Breast epithelium (tissue), 4 donors: ENCODE measurements around the gene ADD1. TPM values are rescaled to one million over a fixed set of nuclear protein-coding genes. Genes with fewer than 3 reads are reported as not detected.
"Not testable (repeated sequence)": the region's sequence is repeated elsewhere in the genome, so short reads cannot be mapped to it uniquely, and the experiment has no call there.

Source experiments
- DNase-seq, 2 donors: peaks; one replicate each; pipeline ENCODE4 v3.0.0-alpha.2; 2019; ENCODE audit warnings: low spot score in 2 of 2
- H3K27ac ChIP-seq, 2 donors: fragments of 200-600 bp; sonication (generic) in 1 of 2; one replicate each; pipeline ENCODE4 v1.5.1; 2016 to 2019; ENCODE audit warnings: mild to moderate bottlenecking in 1 of 2
- H3K27me3 ChIP-seq, 2 donors: fragments of 200-600 bp; sonication (generic) in 1 of 2; one replicate each; pipeline versions ENCODE4 v1.5.1 to v1.6.0; 2017 to 2019; ENCODE audit warnings: control low read depth in 1 of 2, mild to moderate bottlenecking in 1 of 2
- H3K36me3 ChIP-seq: fragments of 200-600 bp; one replicate; pipeline ENCODE4 v1.5.1; 2019
- H3K4me1 ChIP-seq, 2 donors: fragments of 200-600 bp; sonication (generic); one replicate each; pipeline ENCODE4 v1.5.1; 2016 to 2019; ENCODE audit warnings: control low read depth in 1 of 2
- H3K4me3 ChIP-seq, 3 donors: fragments of 200-600 bp; sonication (generic); 1 replicate in 2 of 3; 2 replicates in 1 of 3; pipeline ENCODE4 v1.5.1; 2016 to 2019; ENCODE audit warnings: mild to moderate bottlenecking in 3 of 3, moderate library complexity in 2 of 3
- H3K9me3 ChIP-seq, 2 donors: fragments of 200-600 bp; sonication (generic) in 1 of 2; one replicate each; pipeline ENCODE4 v1.5.1; 2016 to 2019; ENCODE audit warnings: control low read depth in 1 of 2
- POLR2A ChIP-seq: fragments of 450-650 bp; IDR thresholded peaks from one replicate; pipeline ENCODE4 v1.6.1; 2016; ENCODE audit warnings: antibody characterized with exemption, mild to moderate bottlenecking, moderate library complexity
- POLR2AphosphoS5 ChIP-seq, 3 donors: sonication (generic); formaldehyde crosslinking; IDR thresholded peaks; one replicate each; pipeline ENCODE4 v1.6.1; 2017; ENCODE audit warnings: antibody characterized with exemption in 3 of 3
- intact Hi-C: fragments of 100-400 bp; cut with DNase I; formaldehyde crosslinking; loops from one replicate; pipeline ENCODE4 v1.15.1; 2023; ENCODE audit warnings: low total_unique reads
- total RNA-seq, 3 donors: library from RNA; depleted of rRNA; stranded (reverse); fragments of >200 nt; gene quantifications; one replicate each; pipeline ENCODE4 v1.1.0, GENCODE V29; 2016
- TF ChIP-seq, protein P1 (sequence below), 3 donors: fragments of 450-650 bp; IDR thresholded peaks; one replicate each; pipeline ENCODE4 v1.5.1; 2016 to 2017; ENCODE audit warnings: antibody characterized with exemption in 3 of 3, mild to moderate bottlenecking in 3 of 3, moderate library complexity in 3 of 3

The ADD1 gene
- total RNA-seq, 3 donors from 2014 or later, result 161 to 193 (median 181) TPM

GRCh38 chr4:2935762-2936743, 92.4 kb downstream of the ADD1 start:
- Histone ChIP-seq H3K36me3 (no peaks in the 10 kb centered on the region), H3K27ac (peak overlapping the region; percentile 93 to 95), H3K27me3 (no peaks in the 10 kb centered on the region), H3K4me3 (peak overlapping the region; percentile 81 to 97 (median 94)), H3K4me1 (peaks cover 16 to 36% of the 10 kb centered on the region in 2 donors), H3K9me3 (no peaks in the 10 kb centered on the region)
- DNase-seq, result peak; percentile 23 to 50
- intact Hi-C loops, result no loop called here
- no peak for TF ChIP-seq POLR2AphosphoS5 (IDR thresholded peaks at IDR 0.05)
- TF ChIP-seq POLR2A, result no peak
- TF ChIP-seq, protein P1, sequence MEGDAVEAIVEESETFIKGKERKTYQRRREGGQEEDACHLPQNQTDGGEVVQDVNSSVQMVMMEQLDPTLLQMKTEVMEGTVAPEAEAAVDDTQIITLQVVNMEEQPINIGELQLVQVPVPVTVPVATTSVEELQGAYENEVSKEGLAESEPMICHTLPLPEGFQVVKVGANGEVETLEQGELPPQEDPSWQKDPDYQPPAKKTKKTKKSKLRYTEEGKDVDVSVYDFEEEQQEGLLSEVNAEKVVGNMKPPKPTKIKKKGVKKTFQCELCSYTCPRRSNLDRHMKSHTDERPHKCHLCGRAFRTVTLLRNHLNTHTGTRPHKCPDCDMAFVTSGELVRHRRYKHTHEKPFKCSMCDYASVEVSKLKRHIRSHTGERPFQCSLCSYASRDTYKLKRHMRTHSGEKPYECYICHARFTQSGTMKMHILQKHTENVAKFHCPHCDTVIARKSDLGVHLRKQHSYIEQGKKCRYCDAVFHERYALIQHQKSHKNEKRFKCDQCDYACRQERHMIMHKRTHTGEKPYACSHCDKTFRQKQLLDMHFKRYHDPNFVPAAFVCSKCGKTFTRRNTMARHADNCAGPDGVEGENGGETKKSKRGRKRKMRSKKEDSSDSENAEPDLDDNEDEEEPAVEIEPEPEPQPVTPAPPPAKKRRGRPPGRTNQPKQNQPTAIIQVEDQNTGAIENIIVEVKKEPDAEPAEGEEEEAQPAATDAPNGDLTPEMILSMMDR (IDR thresholded peaks at IDR 0.05), result no peak

DNA sequence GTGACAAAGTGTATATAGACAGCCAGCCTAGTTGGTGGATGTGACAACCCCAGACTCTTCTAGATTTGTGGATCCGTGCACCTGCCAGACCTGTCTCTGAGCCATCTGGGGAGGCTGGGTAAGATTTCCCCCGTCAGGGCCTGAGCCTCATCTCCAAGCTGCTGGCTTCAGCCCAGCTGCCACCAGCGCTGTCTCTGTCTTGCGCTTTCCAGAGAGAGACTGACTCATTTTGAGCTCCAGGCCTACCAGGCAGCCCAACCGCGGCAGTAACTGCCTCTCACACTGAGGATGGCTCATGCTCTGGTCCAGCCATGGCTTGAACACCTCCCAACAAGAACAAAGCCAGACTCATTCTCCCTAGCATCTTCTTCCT, 93.1 kb downstream of the ADD1 start:
- H3K36me3 ChIP-seq, result no peaks in the 10 kb centered on the region
- H3K27ac ChIP-seq, result peak overlapping the region; percentile 93 to 95

GRCh38 chr4:2937146-2937857, 93.7 kb downstream of the ADD1 start:
- Histone ChIP-seq H3K4me3 (peak overlapping the region in 2 of 3 donors; percentile 11 to 43), H3K27me3 (no peaks in the 10 kb centered on the region), H3K4me1 (peaks cover 11 to 32% of the 10 kb centered on the region in 2 donors), H3K27ac (peak overlapping the region; percentile 93 to 95), H3K36me3 (no peaks in the 10 kb centered on the region), H3K9me3 (no peaks in the 10 kb centered on the region)
- TF ChIP-seq, protein P1 (IDR thresholded peaks at IDR 0.05), result no peak
- peak in 1 of 3 donors; percentile 30 for TF ChIP-seq POLR2AphosphoS5 (IDR thresholded peaks at IDR 0.05)
- DNase-seq, result peak; percentile 65 to 90
- intact Hi-C loops, result no loop called here

More for the DNA sequence above, 93.1 kb downstream of the ADD1 start:
- H3K4me3 ChIP-seq, result peak overlapping the region in 1 of 3 donors; percentile 43
- no peaks in the 10 kb centered on the region for H3K9me3 ChIP-seq
- DNase-seq, result peak; percentile 41 to 53
- no peaks in the 10 kb centered on the region for H3K27me3 ChIP-seq
- TF ChIP-seq POLR2AphosphoS5 (IDR thresholded peaks at IDR 0.05) (no peak), POLR2A (no peak)
- TF ChIP-seq, protein P1 (IDR thresholded peaks at IDR 0.05), result no peak
- peaks cover 11 to 32% of the 10 kb centered on the region in 2 donors for H3K4me1 ChIP-seq
- intact Hi-C loops, result no loop called here

DNA sequence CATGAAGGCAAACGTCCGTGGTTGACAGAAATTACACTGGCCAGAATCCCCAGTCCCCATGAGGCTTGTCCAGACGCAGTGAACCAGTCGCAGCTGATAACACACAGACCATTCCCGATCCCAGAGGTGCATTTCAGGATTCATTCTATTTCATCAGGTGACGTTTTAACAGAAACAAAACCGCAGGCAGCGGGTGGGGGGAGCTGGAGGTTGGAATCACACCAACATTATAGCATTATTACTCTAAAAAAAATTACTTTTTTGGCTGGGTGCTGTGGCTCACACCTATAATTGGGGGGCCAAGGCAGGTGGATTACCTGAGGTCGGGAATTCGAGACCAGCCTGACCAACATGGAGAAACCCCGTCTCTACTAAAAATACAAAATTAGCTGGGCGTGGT, 94.3 kb downstream of the ADD1 start:
- peaks cover 11 to 31% of the 10 kb centered on the region in 2 donors for H3K4me1 ChIP-seq
- intact Hi-C loops, result no loop called here
- TF ChIP-seq POLR2AphosphoS5 (IDR thresholded peaks at IDR 0.05) (no peak), POLR2A (no peak)
- TF ChIP-seq, protein P1 (IDR thresholded peaks at IDR 0.05), result no peak
- H3K27me3 ChIP-seq, result no peaks in the 10 kb centered on the region
- DNase-seq, result peak in 1 of 2 donors; percentile 16
- no peaks in the 10 kb centered on the region for H3K36me3 ChIP-seq
- H3K4me3 ChIP-seq, result no peak overlapping the region
- peak overlapping the region in 1 of 2 donors; percentile 93 for H3K27ac ChIP-seq
- no peaks in the 10 kb centered on the region for H3K9me3 ChIP-seq

GRCh38 chr4:2938411-2938810, 94.8 kb downstream of the ADD1 start:
- intact Hi-C loops, H3K36me3 ChIP-seq, H3K27me3 ChIP-seq, DNase-seq, H3K27ac ChIP-seq, H3K9me3 ChIP-seq, H3K4me3 ChIP-seq: not testable (repeated sequence)
- peaks cover 9 to 26% of the 10 kb centered on the region in 2 donors for H3K4me1 ChIP-seq
